Measurements from ENCODE around the gene WASF3. TPM values are rescaled to one million over a fixed set of nuclear protein-coding genes. Genes with fewer than 3 reads are reported as not detected.

WASF3 gene
- total RNA-seq, 1 experiment from 2014 or later, result 3.4 TPM

GRCh38 chr13:26557051-26557392 lies 461 bp upstream of the WASF3 start:
- no TSS peak for BruUV-seq (replicated peaks)
- DNase-seq (ENCODE audit: low read depth, low spot score) (peak; percentile 8), ATAC-seq (peak; percentile 75)
- Histone ChIP-seq H4K20me1 (ENCODE audit: insufficient read depth) (no peaks in the 10 kb centered on the region), H3K9ac (ENCODE audit: low read length) (no peak overlapping the region), H3K27me3 (ENCODE audit: insufficient read depth, low read length) (peaks cover 30% of the 10 kb centered on the region), H3K4me2 (ENCODE audit: low read length) (peak overlapping the region; percentile 74), H3K79me2 (ENCODE audit: insufficient read depth, low read length) (no peaks in the 10 kb centered on the region), H3K4me1 (ENCODE audit: control insufficient read depth in 1 of 2, insufficient read depth in 2 of 2, low read length in 2 of 2) (peaks cover 0 to 5% of the 10 kb centered on the region in 2 experiments; a peak in 1 of 4 replicates), H3K9me3 (ENCODE audit: control insufficient read depth in 1 of 2, insufficient read depth in 1 of 2, low read depth in 1 of 2, low read length in 2 of 2) (no peaks in the 10 kb centered on the region), H3K27ac (ENCODE audit: low read depth, low read length) (no peak overlapping the region), H3K9me2 (ENCODE audit: insufficient read depth) (no peaks in the 10 kb centered on the region), H3K4me3 (replicated peaks in 1 of 2; ENCODE audit: low read depth in 1 of 2, low read length in 2 of 2) (peak overlapping the region; percentile 26 to 42), H3K36me3 (ENCODE audit: control insufficient read depth in 1 of 2, insufficient read depth in 2 of 2, low read length in 2 of 2) (no peaks in the 10 kb centered on the region), H2AFZ (ENCODE audit: low read depth, low read length, poor library complexity, severe bottlenecking) (no peak overlapping the region)
- RAD21 ChIA-PET (ENCODE audit: low non-redundant PET in 1 of 2, low total read pairs in 2 of 2, uncharacterized antibody in 2 of 2, unreplicated experiment in 2 of 2), result no interaction called here
- POLR2A ChIA-PET, result interaction anchor here (0.7 to 1.0 kb wide), 2 partner anchors 23 to 90 kb away, joined by 3 read pairs; no protein-coding TSS in a partner anchor
- TF ChIP-seq EZH2phosphoT487 (IDR thresholded peaks at IDR 0.05; ENCODE audit: borderline replicate concordance) (no peak), SRF (IDR thresholded peaks at IDR 0.05; ENCODE audit: low read depth) (no peak), REST (IDR thresholded peaks at IDR 0.05; ENCODE audit: low read depth) (no peak), ZNF274 (IDR thresholded peaks at IDR 0.05; ENCODE audit: low read depth, low read length) (no peak), EGR1 (IDR thresholded peaks at IDR 0.05; ENCODE audit: low read depth) (no peak), YY1 (IDR thresholded peaks at IDR 0.05; ENCODE audit: extremely low read depth, insufficient replicate concordance, low read depth, low read length) (no peak), TCF7L2 (IDR thresholded peaks at IDR 0.05; ENCODE audit: borderline replicate concordance, extremely low read depth, insufficient read depth, insufficient read length) (no peak), ELF1 (IDR thresholded peaks at IDR 0.05; ENCODE audit: borderline replicate concordance, low read depth) (no peak), CBX3 (IDR thresholded peaks at IDR 0.05; ENCODE audit: low read depth) (no peak), RAD21 (IDR thresholded peaks at IDR 0.05; ENCODE audit: low read depth) (no peak)
- CTCF ChIA-PET, result interaction anchor here (1.5 kb wide), 1 partner anchor 142 kb away, joined by 3 read pairs; no protein-coding TSS in a partner anchor
- intact Hi-C loops (cut with micrococcal nuclease), result no loop called here
